ENCODE results near the gene DECR2. TPM values are rescaled to one million over a fixed set of nuclear protein-coding genes. Genes with fewer than 3 reads are reported as not detected.

The DECR2 gene
- total and polyA plus RNA-seq, 2 of the 4 experiments (the other 2 are of a cell fraction), result 3.9 to 26.7 TPM

GRCh38 chr16:373848-374615, 27.7 kb upstream of the DECR2 start:
- H3K56ac ChIP-seq (ENCODE audit: extremely low read depth, insufficient read depth, low read length), result no peak overlapping the region
- H3K4ac ChIP-seq (ENCODE audit: low read depth, low read length), result no peak overlapping the region
- no peak overlapping the region for H4K8ac ChIP-seq (ENCODE audit: low read depth in 2 of 2, low read length in 2 of 2)
- DNase-seq, result no peak
- BruUV-seq (replicated peaks), result no TSS peak
- no peak overlapping the region for H2BK5ac ChIP-seq (ENCODE audit: low read depth, low read length, poor library complexity, severe bottlenecking)
- H2AK9ac ChIP-seq (replicated peaks; ENCODE audit: low read depth, low read length, poor library complexity), result no peak overlapping the region
- no peak overlapping the region for H3K27ac ChIP-seq (ENCODE audit: insufficient read depth, low read length)
- no peaks in the 10 kb centered on the region for H3K27me3 ChIP-seq (ENCODE audit: control insufficient read depth, insufficient read depth, low read length)
- no peak for ATAC-seq (ENCODE audit: low read depth)
- no peak overlapping the region for H4K5ac ChIP-seq (ENCODE audit: low read depth, low read length)
- H3K9me3 ChIP-seq (ENCODE audit: control insufficient read depth, insufficient read depth, low read length), result no peaks in the 10 kb centered on the region
- H2BK15ac ChIP-seq (ENCODE audit: low read depth, low read length), result no peak overlapping the region
- H2BK20ac ChIP-seq (ENCODE audit: low read depth, low read length), result no peak overlapping the region
- intact Hi-C loops (cut with micrococcal nuclease), result no loop called here
- no peak overlapping the region for H3K4me2 ChIP-seq (ENCODE audit: low read depth, low read length)
- no peak overlapping the region for H2BK120ac ChIP-seq (ENCODE audit: low read depth, low read length)
- ChIA-PET POLR2A (ENCODE audit: unreplicated experiment) (no interaction called here), CTCF (no interaction called here)
- no peak overlapping the region for H3K14ac ChIP-seq (replicated peaks; ENCODE audit: low read depth, low read length)
- H2AFZ ChIP-seq (replicated peaks; ENCODE audit: low read length, poor library complexity), result no peak overlapping the region
- H2AK5ac ChIP-seq (ENCODE audit: low read depth, low read length), result no peak overlapping the region
- dilution Hi-C loops (cut with HindIII; ENCODE audit: low sequenced_read_pairs, unreplicated experiment), result no loop called here
- TF ChIP-seq RFX5 (IDR thresholded peaks at IDR 0.05; ENCODE audit: low read depth, low read length), result no peak
- no peaks in the 10 kb centered on the region for H3K9me1 ChIP-seq (ENCODE audit: insufficient read depth, low read length)
- 90% methylated on average over 19 of the region's 44 CpGs; no CpG with 5 or more reads in 1 of the 2 experiments for WGBS, 2 experiments (ENCODE audit: extremely low coverage in 2 of 2, insufficient read length in 1 of 2)
- H3K79me1 ChIP-seq (ENCODE audit: low read depth in 1 of 2, low read length in 2 of 2), result peaks cover 4 to 15% of the 10 kb centered on the region in 2 experiments; a peak in 3 of 4 replicates
- no peak overlapping the region for H3K23ac ChIP-seq (ENCODE audit: low read depth, low read length)
- peaks cover 7% of the 10 kb centered on the region for H4K20me1 ChIP-seq (ENCODE audit: insufficient read depth, low read length)
- H3K9ac ChIP-seq (ENCODE audit: low read depth, low read length), result no peak overlapping the region
- H3K4me3 ChIP-seq (ENCODE audit: insufficient read depth, low read depth, low read length), result no peak overlapping the region
- peaks cover 7% of the 10 kb centered on the region; the same call in 1 of the 2 replicates for H3K4me1 ChIP-seq (ENCODE audit: control insufficient read depth, insufficient read depth, low read length)
- in situ Hi-C loops (cut with MboI; ENCODE audit: low sequenced_read_pairs), result no loop called here
- no peak overlapping the region for H4K91ac ChIP-seq (ENCODE audit: insufficient read depth, low read depth, low read length)
- H3K18ac ChIP-seq (ENCODE audit: low read depth, low read length), result no peak overlapping the region
- H3K36me3 ChIP-seq (ENCODE audit: control insufficient read depth, insufficient read depth, low read length), result peaks cover 60% of the 10 kb centered on the region

All from IMR-90 (cell line).